ENCODE data around the gene PSMB10. TPM values are rescaled to one million over a fixed set of nuclear protein-coding genes. Genes with fewer than 3 reads are reported as not detected.

The PSMB10 gene
- total and polyA plus RNA-seq, 8 donors = 22.8 to 205 (median 73.7) TPM

DNA sequence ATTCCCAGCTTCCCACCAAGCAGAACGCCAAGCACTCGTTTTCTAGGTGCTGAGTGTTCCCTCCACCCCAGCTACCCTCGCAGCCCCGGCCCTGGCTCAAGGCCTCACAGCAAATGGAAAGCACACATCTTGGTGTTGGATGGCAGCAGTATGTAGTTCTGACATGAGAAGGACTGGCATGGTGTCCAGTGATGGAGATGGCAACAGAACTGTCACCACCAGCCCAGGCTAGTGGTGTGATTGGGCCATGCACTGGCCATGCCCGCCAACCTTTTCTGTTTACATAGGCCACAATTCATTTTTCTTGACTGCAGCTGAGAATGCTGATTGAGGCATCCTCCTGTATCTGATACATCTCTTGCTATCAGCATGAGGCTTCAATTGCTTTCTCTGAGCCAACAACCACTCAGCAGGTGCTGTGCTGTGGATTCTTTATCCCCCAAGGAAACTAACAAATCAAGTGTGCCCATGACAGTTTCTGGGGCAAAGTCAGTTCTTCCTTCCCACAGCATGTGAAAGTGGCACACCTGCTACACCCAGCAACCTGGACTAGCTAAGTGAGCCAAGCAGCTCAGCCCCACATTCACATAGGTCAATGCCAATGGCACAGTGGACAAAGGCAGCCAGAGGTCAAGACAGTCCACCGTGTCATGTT is 28.0 kb upstream of the PSMB10 start:
- 85 to 92% (median 90%) methylated on average over 6 of the region's 6 CpGs for WGBS, 5 donors
- intact Hi-C loops (cut with DNase I; ENCODE audit: low total_unique reads) = no loop called here
- Histone ChIP-seq H3K36me3 (peaks cover 30 to 39% (median 37%) of the 10 kb centered on the region in 4 donors), H3K9me3 (no peaks in the 10 kb centered on the region), H3K27me3 (no peaks in the 10 kb centered on the region), H3K27ac (peak overlapping the region in 3 of 5 donors; percentile 46 to 72 (median 59)), H3K4me1 (peaks cover 66 to 89% (median 81%) of the 10 kb centered on the region in 4 donors), H3K4me3 (no peak overlapping the region)
- no peak for DNase-seq
- TF ChIP-seq EP300 (IDR thresholded peaks at IDR 0.05) = no peak
- TF ChIP-seq POLR2A (IDR thresholded peaks at IDR 0.05) = no peak
- TF ChIP-seq POLR2AphosphoS5 (IDR thresholded peaks at IDR 0.05) = no peak
- TF ChIP-seq, protein P1, sequence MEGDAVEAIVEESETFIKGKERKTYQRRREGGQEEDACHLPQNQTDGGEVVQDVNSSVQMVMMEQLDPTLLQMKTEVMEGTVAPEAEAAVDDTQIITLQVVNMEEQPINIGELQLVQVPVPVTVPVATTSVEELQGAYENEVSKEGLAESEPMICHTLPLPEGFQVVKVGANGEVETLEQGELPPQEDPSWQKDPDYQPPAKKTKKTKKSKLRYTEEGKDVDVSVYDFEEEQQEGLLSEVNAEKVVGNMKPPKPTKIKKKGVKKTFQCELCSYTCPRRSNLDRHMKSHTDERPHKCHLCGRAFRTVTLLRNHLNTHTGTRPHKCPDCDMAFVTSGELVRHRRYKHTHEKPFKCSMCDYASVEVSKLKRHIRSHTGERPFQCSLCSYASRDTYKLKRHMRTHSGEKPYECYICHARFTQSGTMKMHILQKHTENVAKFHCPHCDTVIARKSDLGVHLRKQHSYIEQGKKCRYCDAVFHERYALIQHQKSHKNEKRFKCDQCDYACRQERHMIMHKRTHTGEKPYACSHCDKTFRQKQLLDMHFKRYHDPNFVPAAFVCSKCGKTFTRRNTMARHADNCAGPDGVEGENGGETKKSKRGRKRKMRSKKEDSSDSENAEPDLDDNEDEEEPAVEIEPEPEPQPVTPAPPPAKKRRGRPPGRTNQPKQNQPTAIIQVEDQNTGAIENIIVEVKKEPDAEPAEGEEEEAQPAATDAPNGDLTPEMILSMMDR (IDR thresholded peaks at IDR 0.05) = no peak

DNA sequence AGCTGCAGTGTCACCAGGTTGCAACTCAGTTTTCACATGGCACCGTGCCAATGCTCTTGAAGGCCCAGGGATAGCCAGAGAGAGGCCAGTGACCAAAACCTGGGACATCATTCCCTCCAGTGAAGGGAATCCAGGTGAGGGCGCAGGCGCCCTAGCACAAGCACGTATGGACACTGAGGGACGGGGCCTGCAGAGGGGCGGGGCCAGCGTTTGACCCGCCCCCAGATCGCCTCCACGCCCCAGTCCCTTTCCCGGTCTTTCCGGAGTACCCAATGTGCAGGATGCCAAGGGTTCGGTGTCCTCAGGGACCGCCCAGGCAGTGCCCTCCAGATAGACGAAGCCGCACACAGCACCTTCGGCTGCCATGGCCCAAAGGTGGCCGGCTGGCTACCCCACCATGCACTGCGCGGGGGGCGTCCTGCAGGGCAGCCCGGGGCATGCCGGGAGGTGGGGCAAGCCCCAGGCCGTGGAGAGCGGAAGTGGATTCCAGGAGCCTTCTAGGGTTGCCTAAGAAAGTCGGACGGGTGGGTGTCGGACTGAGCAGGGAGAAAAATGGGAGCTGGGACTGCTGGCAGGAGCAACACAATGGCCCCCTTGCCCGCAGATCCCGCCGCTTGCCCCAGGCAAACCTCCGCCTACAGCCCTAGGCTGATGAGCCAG is 27.1 kb upstream of the PSMB10 start:
- Histone ChIP-seq H3K4me3 (no peak overlapping the region), H3K27ac (peak overlapping the region; percentile 25 to 72 (median 46)), H3K36me3 (peaks cover 30 to 48% (median 45%) of the 10 kb centered on the region in 4 donors), H3K27me3 (no peaks in the 10 kb centered on the region), H3K4me1 (peaks cover 70 to 90% (median 81%) of the 10 kb centered on the region in 4 donors), H3K9me3 (no peaks in the 10 kb centered on the region)
- intact Hi-C loops (cut with DNase I; ENCODE audit: low total_unique reads) = no loop called here
- DNase-seq = peak; percentile 34 to 83
- no peak for TF ChIP-seq POLR2A (IDR thresholded peaks at IDR 0.05)
- TF ChIP-seq, protein P1 (IDR thresholded peaks at IDR 0.05) = no peak
- TF ChIP-seq POLR2AphosphoS5 (IDR thresholded peaks at IDR 0.05) = no peak
- no peak for TF ChIP-seq EP300 (IDR thresholded peaks at IDR 0.05)
- 47 to 84% (median 54%) methylated on average over 9 to 32 of the region's 32 CpGs for WGBS, 5 donors

- intact Hi-C loops (cut with DNase I; ENCODE audit: low total_unique reads) = no loop called here
- DNase-seq = no peak
- Histone ChIP-seq H3K27ac (peak overlapping the region in 4 of 5 donors; percentile 33 to 72 (median 52)), H3K4me3 (no peak overlapping the region), H3K4me1 (peaks cover 70 to 91% (median 83%) of the 10 kb centered on the region in 4 donors), H3K36me3 (peaks cover 32 to 53% (median 48%) of the 10 kb centered on the region in 4 donors), H3K9me3 (no peaks in the 10 kb centered on the region), H3K27me3 (no peaks in the 10 kb centered on the region)
- TF ChIP-seq EP300 (IDR thresholded peaks at IDR 0.05) (no peak), POLR2AphosphoS5 (IDR thresholded peaks at IDR 0.05) (no peak), POLR2A (IDR thresholded peaks at IDR 0.05) (no peak)
- TF ChIP-seq, protein P1 (IDR thresholded peaks at IDR 0.05) = no peak
- 75 to 94% (median 86%) methylated on average over 2 of the region's 2 CpGs for WGBS, 5 donors
Measured at GRCh38 chr16:67963292-67963661, 26.6 kb upstream of the PSMB10 start.

DNA sequence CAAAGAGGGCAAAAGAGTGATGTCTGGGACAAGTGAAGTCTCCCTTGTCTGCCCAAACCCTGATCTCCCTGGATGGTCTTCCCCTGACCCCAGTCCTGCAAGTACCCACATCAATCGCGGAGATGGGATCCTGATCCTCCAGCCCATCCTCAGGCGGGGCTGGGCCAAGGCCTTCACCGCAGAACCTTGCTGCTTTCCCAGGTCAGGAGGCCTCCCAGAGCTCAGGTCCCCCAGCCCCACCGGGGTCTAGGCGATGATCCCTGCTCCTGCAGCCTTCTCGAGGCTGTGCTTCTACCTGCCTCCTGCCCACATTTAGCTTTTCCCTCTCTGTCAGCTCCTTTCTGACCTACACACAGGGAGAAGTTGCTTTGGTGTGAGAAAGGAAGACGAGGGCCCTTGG is 25.5 kb upstream of the PSMB10 start:
- Histone ChIP-seq H3K27ac (peak overlapping the region in 4 of 5 donors; percentile 37 to 80 (median 72)), H3K36me3 (peaks cover 42 to 64% (median 58%) of the 10 kb centered on the region in 4 donors), H3K9me3 (no peaks in the 10 kb centered on the region), H3K4me3 (no peak overlapping the region), H3K4me1 (peaks cover 66 to 84% (median 78%) of the 10 kb centered on the region in 4 donors), H3K27me3 (no peaks in the 10 kb centered on the region)
- intact Hi-C loops (cut with DNase I; ENCODE audit: low total_unique reads) = no loop called here
- 94 to 100% (median 97%) methylated on average over 6 to 8 of the region's 8 CpGs for WGBS, 5 donors
- TF ChIP-seq, protein P1 (IDR thresholded peaks at IDR 0.05) = no peak
- no peak for TF ChIP-seq POLR2A (IDR thresholded peaks at IDR 0.05)
- TF ChIP-seq POLR2AphosphoS5 (IDR thresholded peaks at IDR 0.05) = no peak
- TF ChIP-seq EP300 (IDR thresholded peaks at IDR 0.05) = no peak
- DNase-seq = no peak
